Measurements from ENCODE around the gene TRMT2B. TPM values are rescaled to one million over a fixed set of nuclear protein-coding genes. Genes with fewer than 3 reads are reported as not detected.

The TRMT2B gene
- total RNA-seq, 4 donors from 2014 or later, result 11.1 to 15.9 (median 15.7) TPM

DNA sequence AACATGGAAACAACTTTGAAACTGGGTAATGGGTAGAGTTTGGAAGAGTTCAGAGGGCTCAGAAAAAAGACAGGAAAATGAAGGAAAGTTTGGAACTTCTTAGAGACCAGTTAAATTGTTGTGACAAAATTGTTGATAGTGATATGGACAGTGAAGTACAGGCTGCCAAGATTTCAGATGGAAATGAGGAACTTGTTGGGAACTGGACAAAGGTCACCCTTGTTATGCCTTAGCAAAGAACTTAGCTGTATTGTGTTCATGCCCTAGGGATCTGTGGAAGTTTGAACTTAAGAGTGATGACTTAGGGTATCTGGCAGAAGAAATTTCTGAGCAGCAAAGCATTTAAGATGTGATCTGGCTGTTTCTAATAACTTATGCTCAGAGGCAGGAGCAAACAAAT is 87.5 kb downstream of the TRMT2B start:
- Histone ChIP-seq H3K27ac (replicated peaks in 1 of 4) (no peak overlapping the region), H3K4me3 (no peak overlapping the region), H3K27me3 (no peaks in the 10 kb centered on the region), H3K36me3 (no peaks in the 10 kb centered on the region), H3K4me1 (no peaks in the 10 kb centered on the region), H3K9me3 (no peaks in the 10 kb centered on the region)
- TF ChIP-seq POLR2AphosphoS5 (IDR thresholded peaks at IDR 0.05), result no peak
- TF ChIP-seq POLR2A (IDR thresholded peaks at IDR 0.05; ENCODE audit: low read depth), result no peak
- TF ChIP-seq EP300 (IDR thresholded peaks at IDR 0.05), result no peak
- TF ChIP-seq, protein P1, sequence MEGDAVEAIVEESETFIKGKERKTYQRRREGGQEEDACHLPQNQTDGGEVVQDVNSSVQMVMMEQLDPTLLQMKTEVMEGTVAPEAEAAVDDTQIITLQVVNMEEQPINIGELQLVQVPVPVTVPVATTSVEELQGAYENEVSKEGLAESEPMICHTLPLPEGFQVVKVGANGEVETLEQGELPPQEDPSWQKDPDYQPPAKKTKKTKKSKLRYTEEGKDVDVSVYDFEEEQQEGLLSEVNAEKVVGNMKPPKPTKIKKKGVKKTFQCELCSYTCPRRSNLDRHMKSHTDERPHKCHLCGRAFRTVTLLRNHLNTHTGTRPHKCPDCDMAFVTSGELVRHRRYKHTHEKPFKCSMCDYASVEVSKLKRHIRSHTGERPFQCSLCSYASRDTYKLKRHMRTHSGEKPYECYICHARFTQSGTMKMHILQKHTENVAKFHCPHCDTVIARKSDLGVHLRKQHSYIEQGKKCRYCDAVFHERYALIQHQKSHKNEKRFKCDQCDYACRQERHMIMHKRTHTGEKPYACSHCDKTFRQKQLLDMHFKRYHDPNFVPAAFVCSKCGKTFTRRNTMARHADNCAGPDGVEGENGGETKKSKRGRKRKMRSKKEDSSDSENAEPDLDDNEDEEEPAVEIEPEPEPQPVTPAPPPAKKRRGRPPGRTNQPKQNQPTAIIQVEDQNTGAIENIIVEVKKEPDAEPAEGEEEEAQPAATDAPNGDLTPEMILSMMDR (IDR thresholded peaks at IDR 0.05), result no peak
- intact Hi-C loops (cut with DNase I), result no loop called here
- no peak for DNase-seq (ENCODE audit: extremely low spot score)

DNA sequence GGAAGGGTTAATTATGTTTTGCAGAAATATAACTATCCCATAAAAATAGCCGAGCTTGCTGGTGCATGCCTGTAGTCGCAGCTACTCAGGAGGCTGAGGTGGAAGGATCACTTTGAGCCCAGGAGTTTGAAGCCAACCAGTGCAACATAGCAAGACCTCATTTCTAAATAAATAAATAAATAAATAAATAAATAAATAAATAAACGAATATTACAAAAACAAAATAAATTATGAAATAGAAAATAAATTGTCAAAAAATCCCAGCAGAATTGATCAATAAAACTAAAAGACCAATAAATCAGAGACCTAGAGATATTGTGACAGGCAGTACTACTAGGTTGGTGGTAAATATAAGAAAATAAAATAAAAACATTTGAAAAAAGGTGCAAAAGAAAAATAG is 89.1 kb downstream of the TRMT2B start:
- 77% methylated on average over 3 of the region's 3 CpGs for WGBS
- no peaks in the 10 kb centered on the region for H3K36me3 ChIP-seq
- no peak overlapping the region for H3K4me3 ChIP-seq
- H3K4me1 ChIP-seq, result no peaks in the 10 kb centered on the region
- H3K9me3 ChIP-seq, result no peaks in the 10 kb centered on the region
- DNase-seq (ENCODE audit: extremely low spot score), result no peak
- intact Hi-C loops (cut with DNase I), result no loop called here
- TF ChIP-seq, protein P1 (IDR thresholded peaks at IDR 0.05), result no peak
- TF ChIP-seq POLR2AphosphoS5 (IDR thresholded peaks at IDR 0.05) (no peak), POLR2A (IDR thresholded peaks at IDR 0.05; ENCODE audit: low read depth) (no peak), EP300 (IDR thresholded peaks at IDR 0.05) (no peak)
- no peak overlapping the region for H3K27ac ChIP-seq (replicated peaks in 1 of 4)
- no peaks in the 10 kb centered on the region for H3K27me3 ChIP-seq

Other genes with a start within 250 kb of the TRMT2B start
- 1 to 10 TPM; 7.6 to 9.2 (median 8.6) TPM for gene CSTF2, start 231.7 kb downstream of the TRMT2B start, total RNA-seq
- not detected for gene NOX1, start 177.8 kb downstream of the TRMT2B start, total RNA-seq
- under 1 TPM in 1 of 4 donors, not detected in 3; 0.17 TPM for gene XKRX, start 123.2 kb downstream of the TRMT2B start, total RNA-seq
- not detected for gene ARL13A, start 82.4 kb downstream of the TRMT2B start, total RNA-seq
- 10 to 100 TPM in 3 of 4 donors, 1 to 10 TPM in 1; 9.9 to 22.9 (median 21.2) TPM for gene TMEM35A, start 26.8 kb upstream of the TRMT2B start, total RNA-seq
- 1 to 10 TPM; 1.4 to 2.8 (median 1.7) TPM for gene CENPI, start 46.1 kb upstream of the TRMT2B start, total RNA-seq
- under 1 TPM; 0.42 to 0.97 (median 0.65) TPM for gene DRP2, start 167.7 kb upstream of the TRMT2B start, total RNA-seq
- gene TAF7L, start 239.2 kb upstream of the TRMT2B start, total RNA-seq, result under 1 TPM in 1 of 4 donors, not detected in 3; 0.13 TPM

All from esophagus muscularis mucosa (tissue), 4 donors.